SK-N-SH treated with all-trans-retinoic acid at 6 μM for 48 hours (cell line): ENCODE data around the gene SYNE1.

Source experiments
- ATAC-seq: fragments of 200-7000 bp; cut with Tn5 transposase; 3 replicates; pipeline ENCODE4 v1.9.1; 2020; ENCODE audit warnings: mild to moderate bottlenecking, moderate library complexity
- ARNTL ChIP-seq: fragments of 450-650 bp; formaldehyde crosslinking; IDR thresholded peaks from 2 replicates; pipeline ENCODE4 v1.5.0; 2020; ENCODE audit warnings: low read depth, mild to moderate bottlenecking, moderate library complexity, borderline replicate concordance
- BACH2 ChIP-seq: fragments of 250-450 bp; sonication (Bioruptor Pico); IDR thresholded peaks from 2 replicates; pipeline ENCODE4 v1.9.0; 2021; ENCODE audit warnings: mild to moderate bottlenecking, borderline replicate concordance
- CREB5 ChIP-seq: fragments of 250-450 bp; sonication (Bioruptor Pico); IDR thresholded peaks from 2 replicates; pipeline ENCODE4 v1.5.1; 2020; ENCODE audit warnings: low read depth, mild to moderate bottlenecking, moderate library complexity
- CSDC2 ChIP-seq: fragments of 250-450 bp; sonication (Bioruptor Pico); IDR thresholded peaks from 2 replicates; pipeline ENCODE4 v1.5.0; 2020; ENCODE audit warnings: mild to moderate bottlenecking, moderate library complexity
- CSRNP3 ChIP-seq: fragments of 250-450 bp; sonication (Bioruptor Pico); IDR thresholded peaks from 2 replicates; pipeline ENCODE4 v1.5.1; 2021; ENCODE audit warnings: mild to moderate bottlenecking, moderate library complexity
- ESRRG ChIP-seq: fragments of 250-450 bp; sonication (Bioruptor Pico); IDR thresholded peaks from 2 replicates; pipeline ENCODE4 v1.6.1; 2021; ENCODE audit warnings: mild to moderate bottlenecking
- GLIS3 ChIP-seq: fragments of 250-450 bp; sonication (Bioruptor Pico); IDR thresholded peaks from 2 replicates; pipeline ENCODE4 v1.5.0; 2020; ENCODE audit warnings: mild to moderate bottlenecking, moderate library complexity
- OSR1 ChIP-seq: fragments of 250-450 bp; sonication (Bioruptor Pico); IDR thresholded peaks from 2 replicates; pipeline ENCODE4 v1.8.0; 2022; ENCODE audit warnings: moderate library complexity, mild to moderate bottlenecking, inconsistent platforms
- PATZ1 ChIP-seq: fragments of 250-450 bp; sonication (Bioruptor Pico); IDR thresholded peaks from 2 replicates; pipeline ENCODE4 v1.8.0; 2020; ENCODE audit warnings: mild to moderate bottlenecking, moderate library complexity, borderline replicate concordance
- POU6F1 ChIP-seq: fragments of 250-450 bp; sonication (Bioruptor Pico); IDR thresholded peaks from 2 replicates; pipeline ENCODE4 v1.8.0; 2021; ENCODE audit warnings: low read depth, mild to moderate bottlenecking, moderate library complexity, borderline replicate concordance
- PPARA ChIP-seq: fragments of 250-450 bp; sonication (Bioruptor Pico); IDR thresholded peaks from 2 replicates; pipeline ENCODE4 v1.5.0; 2020; ENCODE audit warnings: mild to moderate bottlenecking, borderline replicate concordance
- RARB ChIP-seq: fragments of 250-450 bp; sonication (Bioruptor Pico); IDR thresholded peaks from 2 replicates; pipeline ENCODE4 v1.8.0; 2021; ENCODE audit warnings: mild to moderate bottlenecking, moderate library complexity
- SNAI2 ChIP-seq: fragments of 250-450 bp; sonication (Bioruptor Pico); IDR thresholded peaks from 2 replicates; pipeline ENCODE4 v1.5.0; 2020; ENCODE audit warnings: mild to moderate bottlenecking, moderate library complexity
- TCF4 ChIP-seq: fragments of 250-450 bp; sonication (Bioruptor Pico); IDR thresholded peaks from 2 replicates; pipeline ENCODE4 v1.8.0; 2021; ENCODE audit warnings: mild to moderate bottlenecking, moderate library complexity, borderline replicate concordance
- TOX ChIP-seq: fragments of 250-450 bp; sonication (Bioruptor Pico); IDR thresholded peaks from 2 replicates; pipeline ENCODE4 v1.8.0; 2021; ENCODE audit warnings: mild to moderate bottlenecking, moderate library complexity, borderline replicate concordance
- TSHZ2 ChIP-seq: fragments of 250-450 bp; sonication (Bioruptor Pico); IDR thresholded peaks from 2 replicates; pipeline ENCODE4 v1.5.0; 2020; ENCODE audit warnings: mild to moderate bottlenecking, moderate library complexity
- ZC3H10 ChIP-seq: fragments of 250-450 bp; sonication (Bioruptor Pico); IDR thresholded peaks from 2 replicates; pipeline ENCODE4 v1.5.1; 2021; ENCODE audit warnings: mild to moderate bottlenecking, moderate library complexity
- ZNF565 ChIP-seq: fragments of 450-650 bp; formaldehyde crosslinking; conservative IDR thresholded peaks from 2 replicates; pipeline ENCODE4 v1.5.0; 2020; ENCODE audit warnings: low read depth, mild to moderate bottlenecking, moderate library complexity
- ZNF70 ChIP-seq: fragments of 450-650 bp; formaldehyde crosslinking; IDR thresholded peaks from 2 replicates; pipeline ENCODE4 v1.5.0; 2020; ENCODE audit warnings: mild to moderate bottlenecking, moderate library complexity
- ZNF8 ChIP-seq: fragments of 450-650 bp; formaldehyde crosslinking; IDR thresholded peaks from 2 replicates; pipeline ENCODE4 v1.5.0; 2020; ENCODE audit warnings: mild to moderate bottlenecking, moderate library complexity

SYNE1 gene

GRCh38 chr6:152087096-152087495 lies 550.1 kb downstream of the SYNE1 start:
- TF ChIP-seq PATZ1 (CRISPR knock-in tag) (no peak), OSR1 (no peak), TSHZ2 (CRISPR knock-in tag) (no peak), BACH2 (CRISPR knock-in tag) (no peak), ESRRG (no peak), CSDC2 (CRISPR knock-in tag) (no peak)
- TF ChIP-seq, all 23 proteins: peak for 0

GRCh38 chr6:152086223-152086873 lies 550.8 kb downstream of the SYNE1 start:
- TF ChIP-seq CSDC2 (CRISPR knock-in tag) = no peak
- no peak for TF ChIP-seq RARB (CRISPR knock-in tag)
- no peak for TF ChIP-seq ZC3H10 (CRISPR knock-in tag)
- no peak for TF ChIP-seq OSR1
- no peak for TF ChIP-seq CREB5 (CRISPR knock-in tag)
- no peak for TF ChIP-seq ARNTL (CRISPR knock-in tag)
- no peak for TF ChIP-seq GLIS3 (CRISPR knock-in tag)
- no peak for TF ChIP-seq CSRNP3 (CRISPR knock-in tag)
- TF ChIP-seq TOX (CRISPR knock-in tag) = no peak
- no peak for TF ChIP-seq SNAI2 (CRISPR knock-in tag)
- no peak for TF ChIP-seq ESRRG
- TF ChIP-seq ZNF8 (CRISPR knock-in tag) = no peak
- TF ChIP-seq PPARA (CRISPR knock-in tag) = no peak
- TF ChIP-seq TCF4 (CRISPR knock-in tag) = no peak
- no peak for TF ChIP-seq BACH2 (CRISPR knock-in tag)
- no peak for TF ChIP-seq ZNF70
- TF ChIP-seq POU6F1 = no peak
- no peak for TF ChIP-seq ZNF565
- no peak for TF ChIP-seq TSHZ2 (CRISPR knock-in tag)
- TF ChIP-seq, all 23 proteins: peak for 0
- no peak for ATAC-seq

More at GRCh38 chr6:152087096-152087495, 550.1 kb downstream of the SYNE1 start:
- ATAC-seq = no peak
